ENCODE data around the gene LGALS7. TPM values are rescaled to one million over a fixed set of nuclear protein-coding genes. Genes with fewer than 3 reads are reported as not detected.
A peak's percentile ranks its signal among the peaks of the same experiment; 100 is the strongest.
"Not testable (repeated sequence)": the region's sequence is repeated elsewhere in the genome, so short reads cannot be mapped to it uniquely, and the experiment has no call there.

Gene LGALS7
- total RNA-seq, 3 donors from 2014 or later = not detected

DNA sequence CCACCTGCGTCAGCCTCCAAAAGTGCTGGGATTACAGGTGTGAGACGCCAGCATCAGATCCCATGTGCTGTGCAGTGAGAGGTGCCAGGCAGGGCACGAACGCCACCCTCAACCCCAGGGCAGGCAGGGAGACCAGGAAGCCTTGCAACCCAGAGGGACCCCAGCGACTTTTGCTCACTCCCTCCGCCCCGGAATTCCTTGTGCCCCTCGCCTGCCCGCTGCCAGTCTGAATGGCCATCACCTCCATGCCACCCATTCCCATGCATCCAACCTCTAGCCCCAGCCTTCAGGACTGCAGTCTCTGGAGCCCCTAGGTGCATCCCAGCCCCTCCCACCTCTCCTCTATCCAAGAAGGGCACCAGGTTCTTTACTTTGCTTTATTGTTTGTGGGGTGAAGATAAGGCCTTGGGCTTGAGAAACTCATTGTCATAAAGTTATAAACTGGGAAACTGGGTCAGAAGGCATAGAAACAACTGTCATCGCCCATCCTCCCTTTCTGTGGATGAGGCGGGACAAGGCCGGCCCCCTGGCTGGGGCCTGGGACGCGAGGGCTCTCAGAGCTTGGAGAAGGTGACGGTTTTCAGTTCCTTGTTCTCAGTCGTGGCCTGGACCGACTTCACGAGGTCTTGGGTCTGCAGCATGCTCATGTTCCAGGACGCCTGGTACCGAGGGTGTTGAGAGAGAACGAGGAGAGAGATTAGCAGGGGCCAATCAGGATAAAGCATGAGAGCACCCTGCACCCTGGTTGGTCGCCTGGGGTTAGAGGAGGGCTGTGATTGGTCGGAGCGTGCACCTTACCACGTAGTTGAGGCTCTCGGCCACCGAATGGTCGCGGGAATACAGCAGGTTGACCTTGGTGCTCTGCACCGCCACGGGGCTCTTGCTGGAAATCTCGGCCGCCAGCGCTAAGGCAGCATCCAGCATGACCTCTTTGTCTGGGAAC, 42.0 kb upstream of the LGALS7 start:
- intact Hi-C loops (cut with DNase I, micrococcal nuclease) = no loop called here
- H3K36me3 ChIP-seq (ENCODE audit: low read depth) = no peaks in the 10 kb centered on the region
- peak; percentile 77 to 81 (median 78) for DNase-seq
- no peak overlapping the region for H3K4me3 ChIP-seq
- H3K9me3 ChIP-seq = no peaks in the 10 kb centered on the region
- TF ChIP-seq, protein P1, sequence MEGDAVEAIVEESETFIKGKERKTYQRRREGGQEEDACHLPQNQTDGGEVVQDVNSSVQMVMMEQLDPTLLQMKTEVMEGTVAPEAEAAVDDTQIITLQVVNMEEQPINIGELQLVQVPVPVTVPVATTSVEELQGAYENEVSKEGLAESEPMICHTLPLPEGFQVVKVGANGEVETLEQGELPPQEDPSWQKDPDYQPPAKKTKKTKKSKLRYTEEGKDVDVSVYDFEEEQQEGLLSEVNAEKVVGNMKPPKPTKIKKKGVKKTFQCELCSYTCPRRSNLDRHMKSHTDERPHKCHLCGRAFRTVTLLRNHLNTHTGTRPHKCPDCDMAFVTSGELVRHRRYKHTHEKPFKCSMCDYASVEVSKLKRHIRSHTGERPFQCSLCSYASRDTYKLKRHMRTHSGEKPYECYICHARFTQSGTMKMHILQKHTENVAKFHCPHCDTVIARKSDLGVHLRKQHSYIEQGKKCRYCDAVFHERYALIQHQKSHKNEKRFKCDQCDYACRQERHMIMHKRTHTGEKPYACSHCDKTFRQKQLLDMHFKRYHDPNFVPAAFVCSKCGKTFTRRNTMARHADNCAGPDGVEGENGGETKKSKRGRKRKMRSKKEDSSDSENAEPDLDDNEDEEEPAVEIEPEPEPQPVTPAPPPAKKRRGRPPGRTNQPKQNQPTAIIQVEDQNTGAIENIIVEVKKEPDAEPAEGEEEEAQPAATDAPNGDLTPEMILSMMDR (IDR thresholded peaks at IDR 0.05) = no peak
- peak; percentile 49 for ATAC-seq
- H3K4me1 ChIP-seq (ENCODE audit: low read depth) = peaks cover 27% of the 10 kb centered on the region

DNA sequence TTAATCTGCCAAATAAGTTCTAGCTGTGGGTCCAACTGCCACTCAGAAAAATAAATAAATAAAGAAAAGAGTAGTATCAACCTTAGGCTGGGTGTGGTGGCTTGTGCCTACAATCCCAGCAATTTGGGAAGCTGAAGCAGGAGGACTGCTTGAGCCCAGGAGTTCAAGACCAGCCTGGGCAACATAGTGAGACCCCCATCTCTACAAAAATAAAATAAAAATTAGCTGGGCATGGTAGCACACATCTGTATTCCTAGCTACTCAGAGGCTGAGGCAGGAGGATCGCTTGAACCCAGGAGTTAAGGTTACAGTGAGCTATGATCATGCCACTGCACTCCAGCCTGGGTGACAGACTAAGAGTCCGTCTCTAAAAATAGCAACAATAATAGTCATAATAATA, 40.6 kb upstream of the LGALS7 start:
- H3K36me3 ChIP-seq (ENCODE audit: low read depth); ATAC-seq; intact Hi-C loops (cut with DNase I, micrococcal nuclease); H3K4me3 ChIP-seq; H3K9me3 ChIP-seq: not testable (repeated sequence)
- H3K4me1 ChIP-seq (ENCODE audit: low read depth) = peaks cover 26% of the 10 kb centered on the region
- DNase-seq = peak in 1 of 3 donors; percentile 25

DNA sequence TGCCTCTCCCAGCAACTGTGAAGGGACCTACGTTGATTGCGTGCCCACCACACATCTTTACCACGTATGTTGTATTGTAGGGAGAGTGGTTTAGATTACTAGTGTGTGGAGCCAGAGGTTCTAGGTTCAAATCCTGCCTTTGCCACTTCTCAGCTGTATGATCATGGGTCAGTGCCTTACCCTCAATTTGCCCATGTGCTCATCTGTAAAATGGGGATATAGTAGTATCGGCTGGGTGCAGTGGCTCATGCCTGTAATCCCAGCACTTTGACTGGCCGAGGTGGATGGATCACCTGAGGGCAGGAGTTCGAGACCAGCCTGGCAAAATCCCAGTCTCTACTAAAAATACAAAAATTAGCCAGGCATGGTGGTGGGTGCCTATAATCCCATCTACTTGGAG, 40.0 kb upstream of the LGALS7 start:
- H3K4me3 ChIP-seq = no peak overlapping the region
- DNase-seq (no peak), ATAC-seq (no peak)
- peaks cover 25% of the 10 kb centered on the region for H3K4me1 ChIP-seq (ENCODE audit: low read depth)
- TF ChIP-seq, protein P1 (IDR thresholded peaks at IDR 0.05) = no peak
- intact Hi-C loops (cut with DNase I, micrococcal nuclease) = no loop called here
- H3K9me3 ChIP-seq = no peaks in the 10 kb centered on the region
- no peaks in the 10 kb centered on the region for H3K36me3 ChIP-seq (ENCODE audit: low read depth)

DNA sequence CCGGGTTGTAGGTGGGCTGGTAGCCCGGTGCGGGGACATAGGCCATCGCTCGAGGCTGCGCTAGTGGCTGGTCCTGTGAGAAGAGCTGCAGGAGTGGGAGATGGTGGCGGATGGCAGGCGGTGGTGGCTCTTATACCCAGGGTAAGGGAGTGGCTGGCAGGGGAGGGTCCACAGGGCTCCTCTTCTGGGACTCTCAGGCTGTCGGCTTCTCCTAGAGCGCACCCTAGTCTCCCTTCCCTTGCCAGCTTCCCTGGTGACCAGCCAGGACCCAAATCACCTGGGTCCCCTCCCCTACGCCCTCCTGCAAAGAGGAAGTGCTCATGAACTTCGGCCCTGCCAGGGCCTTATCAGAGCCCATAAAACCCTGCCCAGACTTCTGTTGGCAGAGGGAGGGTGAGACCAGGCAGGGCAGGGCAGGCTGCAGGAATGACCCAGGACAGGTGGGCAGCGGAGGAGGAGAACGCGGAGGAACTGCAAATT, 39.6 kb upstream of the LGALS7 start, which contains the start of gene LGALS4:
Gene LGALS4, minus strand, starts transcription at position 105 of the 480 bp plus-strand sequence. Its CDS starts 59 bp downstream, at position 46.
- ATAC-seq (peak; percentile 83), DNase-seq (peak; percentile 93)
- intact Hi-C loops (cut with DNase I, micrococcal nuclease) = no loop called here
- Histone ChIP-seq H3K4me3 (peak within 1 kb of the TSS; percentile 52), H3K4me1 (ENCODE audit: low read depth) (peaks cover 20% of the 10 kb centered on the region), H3K36me3 (ENCODE audit: low read depth) (no peaks in the 10 kb centered on the region), H3K9me3 (no peaks in the 10 kb centered on the region)
- TF ChIP-seq, protein P1 (IDR thresholded peaks at IDR 0.05) = no peak

DNA sequence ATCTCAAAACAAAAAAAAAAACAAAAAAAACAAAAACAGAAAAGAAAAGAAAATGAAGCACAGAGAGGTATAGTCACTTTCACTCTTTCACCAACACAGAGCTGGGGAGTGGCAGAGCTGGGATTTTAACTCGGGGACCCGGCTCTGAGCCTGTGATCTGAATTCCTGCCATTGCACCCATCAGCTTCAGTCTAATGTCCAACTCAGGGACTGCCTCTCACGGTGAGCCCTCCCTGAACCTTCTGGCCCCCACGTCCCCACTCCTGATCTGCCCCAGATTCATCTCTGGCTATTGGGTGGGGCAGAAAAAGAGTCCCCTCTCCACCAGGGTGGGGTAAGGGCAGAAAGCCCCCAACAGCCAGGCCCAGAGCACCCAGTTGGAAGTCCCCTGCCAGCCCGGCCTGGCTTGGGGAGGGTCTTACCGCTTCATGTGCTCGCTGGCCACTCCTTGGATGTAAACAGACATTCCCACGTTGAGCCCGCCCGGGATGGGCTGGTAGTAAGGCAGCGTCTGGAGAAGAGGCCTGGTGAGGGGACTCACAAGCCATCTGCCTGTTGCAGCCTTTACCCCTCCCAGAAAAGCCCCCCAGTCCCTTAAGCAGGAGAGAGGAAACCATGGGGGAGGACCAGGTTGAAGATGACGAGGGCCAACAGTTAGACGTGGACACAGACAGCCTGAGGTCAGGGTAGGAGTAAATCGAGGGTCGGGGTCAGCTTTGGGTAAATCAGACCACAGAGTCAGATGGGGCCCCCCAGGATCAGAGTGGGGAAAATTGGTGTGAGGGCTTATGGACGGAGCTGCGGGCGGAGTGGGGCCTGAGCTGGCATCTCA, 38.9 kb upstream of the LGALS7 start:
- DNase-seq = peak in 1 of 3 donors; percentile 64
- H3K36me3 ChIP-seq (ENCODE audit: low read depth) = no peaks in the 10 kb centered on the region
- intact Hi-C loops (cut with DNase I, micrococcal nuclease) = no loop called here

More for the DNA sequence above, 38.9 kb upstream of the LGALS7 start:
- no peaks in the 10 kb centered on the region for H3K9me3 ChIP-seq
- TF ChIP-seq, protein P1 (IDR thresholded peaks at IDR 0.05) = no peak
- peak overlapping the region; percentile 52 for H3K4me3 ChIP-seq
- peaks cover 15% of the 10 kb centered on the region for H3K4me1 ChIP-seq (ENCODE audit: low read depth)
- ATAC-seq = no peak

All from mucosa of descending colon (tissue), 3 donors.